Adrenal gland (tissue), 12 donors: ENCODE results near the gene UGT2A1. TPM values are rescaled to one million over a fixed set of nuclear protein-coding genes. Genes with fewer than 3 reads are reported as not detected.

ENCODE experiments used
- DNase-seq, 7 donors: peaks; one replicate each; pipeline ENCODE4 v3.0.0-alpha.2; 2019 to 2020
- H3K27ac ChIP-seq, 5 donors: fragments of 200-600 bp; sonication (generic) in 4 of 5; 1 replicate in 3 of 5; 2 replicates in 2 of 5; pipeline versions ENCODE4 v1.5.1 to v1.8.0; 2016 to 2020; ENCODE audit warnings: mild to moderate bottlenecking in 1 of 5
- H3K27me3 ChIP-seq: fragments of 200-600 bp; 2 replicates; pipeline ENCODE4 v1.8.0; 2021
- H3K36me3 ChIP-seq, 2 donors: fragments of 200-600 bp; replicated peaks in 1 of 2; 1 replicate in 1 of 2; 2 replicates in 1 of 2; pipeline versions ENCODE4 v1.5.1 to v1.8.0; 2018 to 2022
- H3K4me1 ChIP-seq, 2 donors: fragments of 200-600 bp; replicated peaks in 1 of 2; 1 replicate in 1 of 2; 2 replicates in 1 of 2; pipeline versions ENCODE4 v1.5.1 to v1.8.0; 2018 to 2021
- H3K4me3 ChIP-seq, 4 donors: fragments of 200-600 bp; sonication (generic) in 3 of 4; one replicate each; pipeline ENCODE4 v1.5.1; 2016 to 2018
- H3K9me3 ChIP-seq, 3 donors: fragments of 200-600 bp; sonication (generic) in 1 of 3; replicated peaks in 1 of 3; 1 replicate in 2 of 3; 2 replicates in 1 of 3; pipeline versions ENCODE4 v1.5.1 to v1.8.0; 2016 to 2021
- POLR2A ChIP-seq, 2 donors: fragments of 450-650 bp; IDR thresholded peaks; one replicate each; pipeline ENCODE4 v1.6.1; 2017; ENCODE audit warnings: antibody characterized with exemption in 2 of 2, mild to moderate bottlenecking in 2 of 2, moderate library complexity in 1 of 2
- WGBS, 4 donors: extraction: QIAGEN DNeasy Blood & Tissue Kit in 2 of 4; methylation state at CpG; one replicate each; pipeline versions ENCODE4 v1.1.5 to v1.1.7; 2013 to 2017; 5-methylcytosine and 5-hydroxymethylcytosine counted together
- intact Hi-C, 2 donors: fragments of 100-400 bp; cut with DNase I; formaldehyde crosslinking; loops; one replicate each; pipeline versions ENCODE4 v1.14.1 to v1.15.0; 2022 to 2023
- polyA plus RNA-seq, 3 donors: library from polyadenylated mRNA; stranded (reverse); fragments of 200-250 nt in 2 of 3; fragments of 350-450 nt in 1 of 3; fragmentation: Illumina TruSeq in 1 of 3; extraction: RNeasy Lipid Tissue Mini Kit (QIAGEN cat#74804) in 1 of 3; gene quantifications; one replicate each; pipeline ENCODE4 v1.2.3, GENCODE V29; 2013 to 2014
- total RNA-seq, 9 donors: library from RNA; depleted of rRNA in 4 of 9; stranded (reverse); fragments of >200 nt in 4 of 9; fragments of 120-200 nt in 1 of 9; fragmentation: NEBNext Ultra II Directional in 1 of 9; extraction: Animal tissue kit (Norgen Biotek cat#: 25700) in 1 of 9; gene quantifications; one replicate each; pipeline versions ENCODE4 v1.1.0 to v1.2.4, GENCODE V29; 2013 to 2023
- TF ChIP-seq, protein P1 (sequence below), 6 experiments: fragments of 450-650 bp in 4 of 6; fragments of 200-600 bp in 2 of 6; sonication (generic) in 1 of 6; IDR thresholded peaks; 1 replicate in 5 of 6; 2 replicates in 1 of 6; pipeline versions ENCODE4 v1.5.1 to v1.8.0; 2016 to 2021; ENCODE audit warnings: antibody characterized with exemption in 6 of 6, mild to moderate bottlenecking in 2 of 6, moderate library complexity in 1 of 6
- donor health status: healthy with polysubstance abuse.
- donor health status: Bipolar disorder and iron deficiency.
- donor health status: DM: yes; HTN: yes; CAD: no.
- donor health status: DM: no; HTN: no; CAD: no.
- donor health status: DM: no; HTN: no; CAD: no.
- donor health status: DM: yes; HTN: yes; CAD: no.

UGT2A1 gene
- total and polyA plus RNA-seq, 12 donors, result 0.11 TPM; not detected in 11

DNA sequence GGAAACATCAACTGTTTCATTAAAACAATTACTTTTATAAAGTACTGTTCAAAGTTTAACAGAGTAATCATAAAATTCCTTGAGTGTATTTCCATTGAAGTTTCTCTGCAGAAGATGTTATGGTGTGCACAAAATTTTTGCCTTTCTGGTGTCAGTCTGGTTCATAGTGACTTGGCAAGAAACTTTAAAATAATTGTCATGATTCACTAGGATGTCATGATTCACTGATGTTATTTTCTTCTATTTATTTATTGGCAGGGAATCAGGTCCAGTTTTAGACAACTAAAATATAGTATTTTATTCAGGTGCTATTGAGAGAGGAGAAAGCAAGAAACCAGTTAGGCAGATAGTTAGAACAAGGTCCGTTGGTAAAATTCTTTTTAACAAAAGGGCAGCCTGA, 3.8 kb downstream of the UGT2A1 start:
- Histone ChIP-seq H3K4me1 (no peaks in the 10 kb centered on the region), H3K4me3 (no peak overlapping the region), H3K27me3 (no peaks in the 10 kb centered on the region), H3K27ac (no peak overlapping the region), H3K9me3 (no peaks in the 10 kb centered on the region), H3K36me3 (no peaks in the 10 kb centered on the region)
- intact Hi-C loops, result no loop called here
- TF ChIP-seq, protein P1, sequence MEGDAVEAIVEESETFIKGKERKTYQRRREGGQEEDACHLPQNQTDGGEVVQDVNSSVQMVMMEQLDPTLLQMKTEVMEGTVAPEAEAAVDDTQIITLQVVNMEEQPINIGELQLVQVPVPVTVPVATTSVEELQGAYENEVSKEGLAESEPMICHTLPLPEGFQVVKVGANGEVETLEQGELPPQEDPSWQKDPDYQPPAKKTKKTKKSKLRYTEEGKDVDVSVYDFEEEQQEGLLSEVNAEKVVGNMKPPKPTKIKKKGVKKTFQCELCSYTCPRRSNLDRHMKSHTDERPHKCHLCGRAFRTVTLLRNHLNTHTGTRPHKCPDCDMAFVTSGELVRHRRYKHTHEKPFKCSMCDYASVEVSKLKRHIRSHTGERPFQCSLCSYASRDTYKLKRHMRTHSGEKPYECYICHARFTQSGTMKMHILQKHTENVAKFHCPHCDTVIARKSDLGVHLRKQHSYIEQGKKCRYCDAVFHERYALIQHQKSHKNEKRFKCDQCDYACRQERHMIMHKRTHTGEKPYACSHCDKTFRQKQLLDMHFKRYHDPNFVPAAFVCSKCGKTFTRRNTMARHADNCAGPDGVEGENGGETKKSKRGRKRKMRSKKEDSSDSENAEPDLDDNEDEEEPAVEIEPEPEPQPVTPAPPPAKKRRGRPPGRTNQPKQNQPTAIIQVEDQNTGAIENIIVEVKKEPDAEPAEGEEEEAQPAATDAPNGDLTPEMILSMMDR (IDR thresholded peaks at IDR 0.05), result no peak
- TF ChIP-seq POLR2A (IDR thresholded peaks at IDR 0.05), result no peak
- WGBS, 4 donors, result 17 to 36% (median 27%) methylated on average over 1 of the region's 1 CpG
- DNase-seq, result no peak

DNA sequence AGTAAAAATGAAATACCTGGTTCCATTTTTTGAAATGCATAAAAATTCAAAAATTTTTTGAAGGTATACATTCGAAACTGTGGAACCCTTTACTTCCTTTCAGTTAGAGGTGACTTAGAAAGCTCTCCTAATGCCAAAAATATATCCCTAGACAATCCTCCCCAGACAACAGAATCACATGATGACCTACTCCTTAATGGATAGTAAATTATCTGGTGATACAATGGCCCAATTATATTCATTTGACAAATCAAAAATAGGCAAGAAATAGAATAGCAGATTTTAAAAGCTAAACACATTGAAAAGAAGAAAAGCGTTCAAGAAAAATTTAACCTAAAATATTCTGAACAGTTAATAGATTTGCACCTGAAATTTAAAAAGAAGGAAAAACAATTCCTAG, 10.1 kb downstream of the UGT2A1 start:
- no peaks in the 10 kb centered on the region for H3K9me3 ChIP-seq

GRCh38 chr4:69640289-69640688, 12.8 kb downstream of the UGT2A1 start:
- intact Hi-C loops, result no loop called here
- TF ChIP-seq, protein P1 (IDR thresholded peaks at IDR 0.05), result no peak
- no peak for TF ChIP-seq POLR2A (IDR thresholded peaks at IDR 0.05)
- no peaks in the 10 kb centered on the region for H3K9me3 ChIP-seq
- H3K4me1 ChIP-seq, result no peaks in the 10 kb centered on the region
- no peaks in the 10 kb centered on the region for H3K27me3 ChIP-seq
- no peak overlapping the region for H3K4me3 ChIP-seq
- no peaks in the 10 kb centered on the region for H3K36me3 ChIP-seq
- no peak for DNase-seq
- H3K27ac ChIP-seq, result no peak overlapping the region
- 53 to 92% (median 73%) methylated on average over 2 of the region's 2 CpGs for WGBS, 4 donors

More for the DNA sequence above, 10.1 kb downstream of the UGT2A1 start:
- H3K36me3 ChIP-seq, result no peaks in the 10 kb centered on the region
- no peak for DNase-seq
- no peak for TF ChIP-seq POLR2A (IDR thresholded peaks at IDR 0.05)
- TF ChIP-seq, protein P1 (IDR thresholded peaks at IDR 0.05), result no peak
- H3K27ac ChIP-seq, result no peak overlapping the region
- intact Hi-C loops, result no loop called here
- 72 to 78% (median 75%) methylated on average over 2 of the region's 2 CpGs for WGBS, 4 donors
- H3K27me3 ChIP-seq, result no peaks in the 10 kb centered on the region
- no peaks in the 10 kb centered on the region for H3K4me1 ChIP-seq
- no peak overlapping the region for H3K4me3 ChIP-seq

DNA sequence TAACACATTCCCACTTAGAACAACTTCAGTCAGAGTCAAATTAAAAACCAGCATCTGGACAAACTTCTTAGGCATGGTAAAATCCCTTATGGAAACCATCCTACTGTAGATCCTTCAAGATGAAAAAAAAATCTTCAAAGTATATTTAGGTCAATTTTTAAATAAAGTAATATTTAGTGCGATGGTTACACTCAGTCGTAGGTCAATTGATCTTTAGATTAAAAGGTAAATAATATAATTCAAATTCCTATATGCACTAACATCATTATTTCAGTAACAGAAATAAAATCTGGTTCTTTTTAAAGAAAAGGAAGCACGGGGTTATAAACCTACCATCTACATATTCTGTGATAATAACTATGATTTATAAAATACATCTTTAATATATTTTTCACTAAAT, 13.5 kb downstream of the UGT2A1 start, which contains the start of gene UGT2A2:
TSS of gene UGT2A2 (minus strand) at position 101 of the 400 bp plus-strand sequence. CDS start at position 99, 2 bp downstream.
- DNase-seq, result no peak
- Histone ChIP-seq H3K27ac (no peak within 1 kb of the TSS), H3K9me3 (no peaks in the 10 kb centered on the region), H3K4me1 (no peaks in the 10 kb centered on the region), H3K36me3 (no peaks in the 10 kb centered on the region), H3K27me3 (no peaks in the 10 kb centered on the region), H3K4me3 (no peak within 1 kb of the TSS)
- WGBS, 4 donors, result 87 to 91% (median 88%) methylated on average over 3 of the region's 3 CpGs
- no peak for TF ChIP-seq POLR2A (IDR thresholded peaks at IDR 0.05)
- TF ChIP-seq, protein P1 (IDR thresholded peaks at IDR 0.05), result no peak
- intact Hi-C loops, result no loop called here
